WI38 (cell line): ENCODE measurements around the gene GARS1.

Experiments used
- H3K4me3 ChIP-seq: 2 replicates; pipeline ENCODE4 v1.5.1; 2011; ENCODE audit warnings: low read depth, mild to moderate bottlenecking, control low read depth, low read length
- CTCF ChIP-seq: IDR thresholded peaks from 2 replicates; pipeline ENCODE4 v1.5.1; 2012; ENCODE audit warnings: low read depth, mild to moderate bottlenecking, control low read depth, low read length

GARS1 gene

DNA sequence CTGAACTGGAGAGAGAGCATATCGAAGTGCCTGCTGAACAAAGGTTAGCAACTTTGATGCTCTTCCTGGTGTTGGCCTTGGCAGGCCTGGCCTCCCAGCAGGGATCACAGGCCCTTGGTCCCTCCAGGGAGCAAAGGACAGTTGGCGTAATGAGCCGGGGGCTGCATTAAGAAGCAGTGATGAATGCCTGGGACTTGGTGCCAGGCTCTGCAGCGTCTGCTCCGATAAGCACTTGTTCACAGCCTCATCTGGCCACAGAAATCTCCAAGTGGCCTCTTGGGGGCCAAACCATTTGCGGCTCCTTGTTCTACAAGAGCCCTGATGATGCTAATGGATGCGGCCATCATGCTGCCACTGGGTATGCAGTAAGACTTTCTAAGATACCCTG lies 55.7 kb downstream of the GARS1 start:
- no peak for TF ChIP-seq CTCF
- H3K4me3 ChIP-seq, result no peak overlapping the region

GRCh38 chr7:30652132-30652531 lies 57.5 kb downstream of the GARS1 start:
- no peak overlapping the region for H3K4me3 ChIP-seq
- TF ChIP-seq CTCF, result no peak

- H3K4me3 ChIP-seq, result no peak overlapping the region
- no peak for TF ChIP-seq CTCF
Observed at GRCh38 chr7:30652698-30653641, 58.3 kb downstream of the GARS1 start.

DNA sequence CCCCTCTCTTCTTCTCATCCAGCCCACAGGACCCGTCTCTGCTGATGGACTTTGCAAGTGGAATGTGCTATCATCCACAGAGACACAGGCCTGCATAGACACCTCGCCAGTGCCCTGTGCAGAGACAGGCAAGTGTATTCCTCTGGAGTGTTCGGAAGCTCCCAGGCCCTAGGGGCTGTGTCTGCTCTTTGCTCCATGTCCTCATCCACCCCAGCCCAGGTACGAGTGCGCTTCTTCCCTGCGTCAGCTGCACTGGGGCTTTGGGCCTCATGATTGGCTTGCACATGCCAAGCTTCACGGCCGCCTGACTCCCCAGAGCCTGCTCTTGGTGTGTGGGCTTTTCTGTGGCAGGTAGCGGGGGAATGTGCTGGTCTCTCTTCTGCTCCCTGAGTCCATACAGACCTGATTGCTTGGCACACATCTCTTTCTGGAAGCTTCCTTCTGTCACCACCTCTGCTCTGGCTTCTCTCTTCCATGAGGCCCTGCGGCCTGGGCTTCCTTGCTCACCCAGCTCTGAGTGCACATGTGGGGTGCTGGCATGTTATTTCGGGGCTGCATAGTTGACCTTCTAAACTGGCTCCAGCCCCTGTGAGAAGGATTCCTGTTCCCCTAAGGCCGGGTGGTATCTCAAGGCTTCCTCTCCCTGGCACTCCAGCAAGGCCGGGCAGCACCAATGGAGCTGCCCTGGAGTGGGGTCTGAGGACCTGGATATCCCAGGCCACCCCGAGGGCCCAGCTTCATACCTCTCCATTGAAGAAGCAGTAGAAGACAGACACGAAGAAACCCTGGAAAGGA lies 59.8 kb downstream of the GARS1 start:
- no peak overlapping the region for H3K4me3 ChIP-seq
- no peak for TF ChIP-seq CTCF

DNA sequence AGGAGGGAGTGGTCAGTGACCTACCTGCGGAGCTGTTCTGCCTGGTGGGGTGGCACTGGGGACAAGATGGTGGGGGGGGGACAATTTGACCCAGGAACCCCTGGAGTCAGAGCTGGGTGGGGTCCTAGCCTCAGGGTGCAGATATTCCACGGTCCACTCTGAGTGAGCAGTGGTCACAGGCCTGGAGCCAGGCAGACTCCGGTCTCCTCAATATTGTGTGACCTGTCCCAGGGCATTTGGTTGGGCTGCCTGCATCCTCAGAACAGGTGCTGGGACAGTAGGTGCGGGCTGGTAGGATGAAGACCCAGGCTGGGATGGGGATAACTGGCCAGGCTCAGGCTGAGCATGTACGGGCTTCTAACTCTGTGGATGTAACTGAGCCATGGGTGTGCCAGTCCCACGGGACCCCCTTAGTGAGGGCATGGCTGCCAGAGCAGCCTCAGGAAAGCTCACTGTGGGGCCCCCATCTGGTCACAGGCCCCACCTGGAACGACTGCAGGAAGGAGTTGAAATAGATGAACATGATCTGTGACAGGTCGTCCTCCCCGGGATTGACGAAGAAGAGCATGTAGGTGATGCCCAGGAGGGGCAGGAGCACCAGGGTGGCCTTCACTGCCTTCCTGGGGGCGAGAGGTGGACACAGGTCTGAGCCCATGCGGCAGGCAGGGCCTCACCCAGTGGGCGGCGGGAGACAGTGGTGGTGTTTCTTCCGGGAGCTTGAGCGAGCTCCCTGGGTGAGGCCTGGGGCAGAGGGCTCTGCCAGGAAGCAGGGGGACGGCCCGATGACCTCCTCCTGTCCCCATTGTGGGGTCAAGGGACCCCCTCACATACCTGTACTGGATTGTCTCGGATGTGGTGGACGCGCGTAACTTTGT lies 60.7 kb downstream of the GARS1 start:
- TF ChIP-seq CTCF, result no peak
- H3K4me3 ChIP-seq, result no peak overlapping the region

- no peak overlapping the region for H3K4me3 ChIP-seq
- no peak for TF ChIP-seq CTCF
Observed at GRCh38 chr7:30656006-30656957, 61.6 kb downstream of the GARS1 start.
